Astrocyte (in vitro differentiated cells and primary cell): Measurements from ENCODE around the gene FLNC. TPM values are rescaled to one million over a fixed set of nuclear protein-coding genes. Genes with fewer than 3 reads are reported as not detected.

Source experiments
- DNase-seq: peaks from one replicate; pipeline ENCODE4 v3.0.0-alpha.2; 2010; ENCODE audit warnings: low read depth
- FAIRE-seq: peaks from 2 replicates; lab custom pipeline; 2011; peaks lifted over from hg19 to GRCh38; lab: Jason Lieb, UNC
- H2AFZ ChIP-seq: 2 replicates; pipeline ENCODE4 v1.6.0; 2012; ENCODE audit warnings: low read depth, low read length, inconsistent platforms
- H3K27ac ChIP-seq: 2 replicates; pipeline ENCODE4 v1.5.1; 2011; ENCODE audit warnings: low read depth, low read length, inconsistent platforms
- H3K27me3 ChIP-seq: 2 replicates; pipeline ENCODE4 v1.6.0; 2011; ENCODE audit warnings: low read length, inconsistent platforms; ENCODE audit not compliant: insufficient read depth
- H3K36me3 ChIP-seq: 2 replicates; pipeline ENCODE4 v1.5.1; 2011; ENCODE audit warnings: low read length, inconsistent platforms; ENCODE audit not compliant: insufficient read depth
- H3K4me1 ChIP-seq: 2 replicates; pipeline ENCODE4 v1.5.1; 2011; ENCODE audit warnings: low read length, inconsistent platforms; ENCODE audit not compliant: insufficient read depth
- H3K4me2 ChIP-seq: 2 replicates; pipeline ENCODE4 v1.6.0; 2012; ENCODE audit warnings: low read length, inconsistent platforms
- H3K4me3 ChIP-seq: 2 replicates; pipeline ENCODE4 v1.5.1; 2011; ENCODE audit warnings: low read depth, mild to moderate bottlenecking, low read length, inconsistent platforms; ENCODE audit not compliant: insufficient read depth
- H3K79me2 ChIP-seq: 2 replicates; pipeline ENCODE4 v1.6.0; 2012; ENCODE audit warnings: mild to moderate bottlenecking, low read length, inconsistent platforms; ENCODE audit not compliant: insufficient read depth
- H3K9ac ChIP-seq: 2 replicates; pipeline ENCODE4 v1.6.0; 2012; ENCODE audit warnings: mild to moderate bottlenecking, low read length, inconsistent platforms
- H3K9me3 ChIP-seq: 2 replicates; pipeline ENCODE4 v1.5.1; 2012; ENCODE audit warnings: low read depth, mild to moderate bottlenecking, low read length, inconsistent platforms; ENCODE audit not compliant: insufficient read depth
- H4K20me1 ChIP-seq: 2 replicates; pipeline ENCODE4 v1.6.0; 2012; ENCODE audit warnings: low read length, inconsistent platforms; ENCODE audit not compliant: insufficient read depth
- H3K27ac Mint-ChIP-seq: one replicate; pipeline ENCODE4 v1.8.0; 2021; ENCODE audit warnings: mild to moderate bottlenecking, mixed read lengths; ENCODE audit not compliant: unreplicated experiment
- H3K27me3 Mint-ChIP-seq: one replicate; pipeline ENCODE4 v1.8.0; 2021; ENCODE audit warnings: low read depth, mixed read lengths; ENCODE audit not compliant: unreplicated experiment
- H3K36me3 Mint-ChIP-seq: one replicate; pipeline ENCODE4 v1.8.0; 2021; ENCODE audit warnings: low read depth, mixed read lengths; ENCODE audit not compliant: unreplicated experiment
- H3K4me1 Mint-ChIP-seq: one replicate; pipeline ENCODE4 v1.8.0; 2021; ENCODE audit warnings: low read depth, mixed read lengths; ENCODE audit not compliant: unreplicated experiment
- H3K4me3 Mint-ChIP-seq: one replicate; pipeline ENCODE4 v1.8.0; 2021; ENCODE audit warnings: mild to moderate bottlenecking, moderate library complexity, mixed read lengths; ENCODE audit not compliant: unreplicated experiment
- H3K9me3 Mint-ChIP-seq: one replicate; pipeline ENCODE4 v1.8.0; 2021; ENCODE audit warnings: mild to moderate bottlenecking, mixed read lengths; ENCODE audit not compliant: unreplicated experiment
- EZH2 ChIP-seq: IDR thresholded peaks from 2 replicates; pipeline ENCODE4 v1.6.1; 2012; ENCODE audit warnings: mild to moderate bottlenecking, low read length, inconsistent platforms; ENCODE audit not compliant: insufficient read depth
- total RNA-seq: library from RNA; stranded (reverse); gene quantifications from 2 replicates; pipeline ENCODE4 v1.2.1, GENCODE V29; 2021
- TF ChIP-seq, protein P1 (sequence below): IDR thresholded peaks from 2 replicates; pipeline ENCODE4 v1.5.1; 2011; ENCODE audit warnings: low read depth, mild to moderate bottlenecking, inconsistent platforms, low read length, moderate library complexity; ENCODE audit not compliant: insufficient read depth

The FLNC gene
- total RNA-seq, 1 donor from 2014 or later = 364 TPM

DNA sequence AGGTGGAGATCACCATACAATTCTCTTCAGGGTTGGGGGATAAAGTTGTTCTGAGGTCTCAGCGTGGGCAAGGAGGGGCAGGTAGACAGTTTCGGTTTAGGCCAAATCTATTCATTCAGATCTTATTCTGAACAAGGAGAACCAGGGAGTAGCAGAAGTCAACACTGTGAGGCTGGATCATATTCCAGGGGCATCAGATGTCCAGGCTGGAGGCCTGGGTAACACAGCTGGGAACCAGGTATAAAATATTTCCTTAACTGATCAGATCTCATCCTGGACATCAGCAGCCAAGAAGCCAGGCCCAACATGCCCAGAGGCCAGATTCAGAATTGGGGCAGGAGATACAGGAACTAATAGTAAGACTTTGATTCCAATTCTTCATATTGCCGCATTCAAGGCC lies 19.2 kb upstream of the FLNC start:
- Histone ChIP-seq H3K79me2 (no peaks in the 10 kb centered on the region), H3K36me3 (peaks cover 1% of the 10 kb centered on the region), H3K9me3 (no peaks in the 10 kb centered on the region), H3K9ac (no peak overlapping the region), H3K4me3 (no peak overlapping the region), H3K27me3 (peaks cover 2% of the 10 kb centered on the region), H3K27ac (no peak overlapping the region), H2AFZ (no peak overlapping the region), H4K20me1 (no peaks in the 10 kb centered on the region), H3K4me2 (no peak overlapping the region), H3K4me1 (no peaks in the 10 kb centered on the region)
- Mint-ChIP-seq H3K4me3 (peak overlapping the region; percentile 2), H3K4me1 (peaks cover 10% of the 10 kb centered on the region), H3K27ac (no peak overlapping the region), H3K27me3 (peaks cover 7% of the 10 kb centered on the region), H3K36me3 (peaks cover 18% of the 10 kb centered on the region), H3K9me3 (no peaks in the 10 kb centered on the region)
- FAIRE-seq = no peak
- no peak for DNase-seq
- no peak for TF ChIP-seq EZH2
- TF ChIP-seq, protein P1, sequence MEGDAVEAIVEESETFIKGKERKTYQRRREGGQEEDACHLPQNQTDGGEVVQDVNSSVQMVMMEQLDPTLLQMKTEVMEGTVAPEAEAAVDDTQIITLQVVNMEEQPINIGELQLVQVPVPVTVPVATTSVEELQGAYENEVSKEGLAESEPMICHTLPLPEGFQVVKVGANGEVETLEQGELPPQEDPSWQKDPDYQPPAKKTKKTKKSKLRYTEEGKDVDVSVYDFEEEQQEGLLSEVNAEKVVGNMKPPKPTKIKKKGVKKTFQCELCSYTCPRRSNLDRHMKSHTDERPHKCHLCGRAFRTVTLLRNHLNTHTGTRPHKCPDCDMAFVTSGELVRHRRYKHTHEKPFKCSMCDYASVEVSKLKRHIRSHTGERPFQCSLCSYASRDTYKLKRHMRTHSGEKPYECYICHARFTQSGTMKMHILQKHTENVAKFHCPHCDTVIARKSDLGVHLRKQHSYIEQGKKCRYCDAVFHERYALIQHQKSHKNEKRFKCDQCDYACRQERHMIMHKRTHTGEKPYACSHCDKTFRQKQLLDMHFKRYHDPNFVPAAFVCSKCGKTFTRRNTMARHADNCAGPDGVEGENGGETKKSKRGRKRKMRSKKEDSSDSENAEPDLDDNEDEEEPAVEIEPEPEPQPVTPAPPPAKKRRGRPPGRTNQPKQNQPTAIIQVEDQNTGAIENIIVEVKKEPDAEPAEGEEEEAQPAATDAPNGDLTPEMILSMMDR = no peak

DNA sequence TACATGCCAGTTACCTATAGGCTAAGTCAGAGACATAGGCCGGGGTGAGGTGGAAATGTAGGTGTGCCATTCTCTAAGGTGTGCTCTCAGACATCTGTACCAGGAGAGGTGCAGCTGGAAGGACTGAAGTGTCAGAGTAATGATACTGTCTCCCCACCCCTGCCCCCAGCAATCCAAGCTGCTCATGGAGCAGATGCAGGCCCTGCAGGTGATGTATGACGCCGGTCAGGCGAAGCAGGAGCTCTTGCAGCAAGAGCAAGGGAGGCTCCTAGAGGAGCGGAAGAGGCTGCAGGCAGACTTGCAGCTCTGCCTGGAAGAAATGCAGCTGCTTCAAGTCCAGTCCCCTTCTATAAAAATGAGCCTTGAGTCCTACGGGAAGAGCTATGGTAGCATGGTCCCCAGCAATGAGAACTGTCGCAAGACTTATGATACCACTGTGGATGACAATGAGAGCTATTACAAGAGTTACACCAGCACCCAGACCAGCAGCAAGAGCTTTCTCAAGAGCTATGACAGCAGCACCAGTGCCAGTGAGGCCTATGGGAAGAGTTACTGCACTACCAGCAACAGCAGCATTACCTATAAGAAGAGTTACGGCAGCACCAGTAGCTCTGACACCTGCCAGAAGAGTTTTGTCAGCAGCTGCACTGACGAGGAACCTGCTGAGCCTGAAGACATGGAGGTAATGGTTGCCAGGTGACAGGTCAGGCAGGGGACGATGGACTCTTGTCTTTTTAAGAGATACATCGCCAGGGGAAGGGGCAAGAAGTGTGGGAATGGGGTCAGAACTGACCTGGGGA lies 18.4 kb upstream of the FLNC start:
- Histone ChIP-seq H3K79me2 (no peaks in the 10 kb centered on the region), H2AFZ (no peak overlapping the region), H3K27ac (no peak overlapping the region), H3K27me3 (peaks cover 2% of the 10 kb centered on the region), H4K20me1 (no peaks in the 10 kb centered on the region), H3K36me3 (no peaks in the 10 kb centered on the region), H3K9ac (no peak overlapping the region), H3K9me3 (no peaks in the 10 kb centered on the region), H3K4me3 (no peak overlapping the region), H3K4me2 (no peak overlapping the region), H3K4me1 (no peaks in the 10 kb centered on the region)
- no peak overlapping the region for H3K4me3 Mint-ChIP-seq
- no peak overlapping the region for H3K27ac Mint-ChIP-seq
- peaks cover 7% of the 10 kb centered on the region for H3K27me3 Mint-ChIP-seq
- no peak for FAIRE-seq
- peaks cover 14% of the 10 kb centered on the region for H3K36me3 Mint-ChIP-seq
- TF ChIP-seq EZH2 = no peak
- TF ChIP-seq, protein P1 = no peak
- no peak for DNase-seq
- peaks cover 2% of the 10 kb centered on the region for H3K9me3 Mint-ChIP-seq
- H3K4me1 Mint-ChIP-seq = peaks cover 10% of the 10 kb centered on the region

DNA sequence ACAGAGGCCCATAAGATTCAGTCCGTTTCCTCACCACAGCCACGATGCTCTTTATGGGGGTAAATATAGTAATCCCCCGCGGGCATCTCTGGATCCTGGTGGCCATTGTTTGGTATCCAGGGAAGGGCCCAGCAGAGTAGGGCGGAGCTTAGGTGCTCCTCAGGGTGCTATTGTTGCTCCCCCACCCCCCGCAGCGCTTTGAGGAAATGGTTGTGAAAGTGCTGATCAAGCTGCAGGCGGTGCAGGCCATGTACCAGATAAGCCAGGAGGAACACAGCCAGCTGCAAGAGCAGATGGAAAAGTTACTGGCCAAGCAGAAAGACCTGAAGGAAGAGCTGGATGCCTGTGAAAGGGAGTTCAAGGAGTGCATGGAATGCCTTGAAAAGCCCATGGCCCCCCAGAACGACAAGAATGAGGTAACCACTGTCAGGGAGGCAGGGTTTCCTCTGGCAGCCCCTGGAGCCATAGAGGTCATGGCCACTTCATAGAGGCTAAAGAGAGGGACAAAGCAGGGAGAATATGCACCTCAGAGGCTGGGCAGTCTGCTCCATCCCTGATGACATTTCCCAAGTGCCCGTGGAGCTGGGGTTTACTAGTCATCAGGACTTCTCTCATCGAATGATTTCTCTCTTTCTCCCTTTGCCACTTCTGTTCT lies 17.6 kb upstream of the FLNC start:
- Histone ChIP-seq H3K27me3 (peaks cover 2% of the 10 kb centered on the region), H3K9me3 (no peaks in the 10 kb centered on the region), H3K9ac (no peak overlapping the region), H3K4me1 (no peaks in the 10 kb centered on the region), H2AFZ (no peak overlapping the region), H4K20me1 (no peaks in the 10 kb centered on the region), H3K36me3 (no peaks in the 10 kb centered on the region), H3K4me2 (no peak overlapping the region), H3K4me3 (no peak overlapping the region), H3K27ac (no peak overlapping the region), H3K79me2 (no peaks in the 10 kb centered on the region)
- Mint-ChIP-seq H3K4me1 (peaks cover 10% of the 10 kb centered on the region), H3K4me3 (no peak overlapping the region), H3K27me3 (peaks cover 12% of the 10 kb centered on the region), H3K9me3 (peaks cover 2% of the 10 kb centered on the region), H3K36me3 (peaks cover 13% of the 10 kb centered on the region), H3K27ac (no peak overlapping the region)
- DNase-seq = no peak
- no peak for TF ChIP-seq EZH2
- TF ChIP-seq, protein P1 = no peak
- no peak for FAIRE-seq
